ENCODE data around the gene LENG9. TPM values are rescaled to one million over a fixed set of nuclear protein-coding genes. Genes with fewer than 3 reads are reported as not detected.

Gene LENG9
- total and polyA plus RNA-seq, 2 of the 13 experiments (the other 11 are each of a cell fraction or from before 2014, with no cell fraction given): 0.75 to 2.9 TPM

DNA sequence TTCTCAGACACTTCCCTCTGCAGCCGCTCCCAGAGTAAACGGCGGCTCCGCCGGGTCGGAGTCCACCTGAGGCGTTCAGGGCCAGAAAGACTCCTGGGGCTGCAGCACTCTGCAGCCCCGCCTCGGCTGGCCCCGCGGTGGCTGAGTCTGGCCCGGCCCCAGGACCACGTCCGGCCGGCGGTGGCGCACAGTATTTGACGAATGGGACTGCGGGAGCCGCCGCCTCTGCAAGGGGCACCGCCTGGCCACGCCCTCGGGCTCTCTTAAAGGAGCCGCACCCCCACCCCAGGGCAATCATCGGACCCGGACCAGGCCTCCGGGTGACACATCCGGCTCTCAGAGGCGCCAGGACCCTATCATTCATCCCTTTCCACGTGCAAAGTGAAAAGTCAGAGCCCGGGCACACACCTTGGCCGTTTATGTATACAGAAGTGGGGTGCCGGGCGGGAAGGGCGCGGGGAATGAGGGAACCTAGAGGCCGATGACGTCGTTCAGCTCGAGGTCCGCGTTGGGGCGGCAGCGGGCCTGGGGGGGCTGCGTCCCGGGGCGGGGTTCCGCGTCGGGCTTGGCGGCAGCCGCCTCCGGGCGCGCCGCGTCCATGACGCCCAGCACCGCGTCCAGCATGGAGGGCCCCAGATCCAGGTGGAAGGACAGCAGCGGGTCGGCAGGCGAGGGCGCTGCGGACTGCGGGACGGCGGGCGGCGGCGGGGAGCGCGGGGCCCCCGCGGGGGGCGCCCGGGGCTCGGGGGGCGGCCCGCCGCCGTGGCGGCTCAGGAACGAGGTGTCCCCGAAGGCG is 1.2 kb upstream of the LENG9 start (continued):
- TF ChIP-seq, protein P1, sequence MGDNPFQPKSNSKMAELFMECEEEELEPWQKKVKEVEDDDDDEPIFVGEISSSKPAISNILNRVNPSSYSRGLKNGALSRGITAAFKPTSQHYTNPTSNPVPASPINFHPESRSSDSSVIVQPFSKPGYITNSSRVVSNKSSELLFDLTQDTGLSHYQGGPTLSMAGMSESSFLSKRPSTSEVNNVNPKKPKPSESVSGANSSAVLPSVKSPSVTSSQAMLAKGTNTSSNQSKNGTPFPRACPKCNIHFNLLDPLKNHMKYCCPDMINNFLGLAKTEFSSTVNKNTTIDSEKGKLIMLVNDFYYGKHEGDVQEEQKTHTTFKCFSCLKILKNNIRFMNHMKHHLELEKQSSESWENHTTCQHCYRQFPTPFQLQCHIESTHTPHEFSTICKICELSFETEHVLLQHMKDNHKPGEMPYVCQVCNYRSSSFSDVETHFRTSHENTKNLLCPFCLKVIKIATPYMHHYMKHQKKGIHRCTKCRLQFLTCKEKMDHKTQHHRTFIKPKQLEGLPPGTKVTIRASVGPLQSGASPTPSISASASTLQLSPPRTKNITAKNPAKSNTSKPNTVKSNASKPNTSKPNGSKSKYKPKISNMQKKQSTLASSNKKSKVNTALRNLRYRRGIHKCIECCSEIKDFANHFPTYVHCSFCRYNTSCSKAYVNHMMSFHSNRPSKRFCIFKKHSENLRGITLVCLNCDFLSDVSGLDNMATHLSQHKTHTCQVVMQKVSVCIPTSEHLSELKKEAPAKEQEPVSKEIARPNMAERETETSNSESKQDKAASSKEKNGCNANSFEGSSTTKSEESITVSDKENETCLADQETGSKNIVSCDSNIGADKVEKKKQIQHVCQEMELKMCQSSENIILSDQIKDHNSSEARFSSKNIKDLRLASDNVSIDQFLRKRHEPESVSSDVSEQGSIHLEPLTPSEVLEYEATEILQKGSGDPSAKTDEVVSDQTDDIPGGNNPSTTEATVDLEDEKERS (CRISPR knock-in tag; IDR thresholded peaks at IDR 0.05): peak; percentile 41; the same call in 1 of the 2 replicates
- peak in 1 of 2 experiments; percentile 51; a peak in 1 of 4 replicates for TF ChIP-seq KLF16 (CRISPR knock-in tag; IDR thresholded peaks at IDR 0.05)
- TF ChIP-seq NR2C2 (CRISPR knock-in tag; IDR thresholded peaks at IDR 0.05; ENCODE audit: borderline replicate concordance): peak; percentile 49
- TF ChIP-seq ATRX (CRISPR knock-in tag; IDR thresholded peaks at IDR 0.05; ENCODE audit: borderline replicate concordance): no peak
- TF ChIP-seq, protein P2, sequence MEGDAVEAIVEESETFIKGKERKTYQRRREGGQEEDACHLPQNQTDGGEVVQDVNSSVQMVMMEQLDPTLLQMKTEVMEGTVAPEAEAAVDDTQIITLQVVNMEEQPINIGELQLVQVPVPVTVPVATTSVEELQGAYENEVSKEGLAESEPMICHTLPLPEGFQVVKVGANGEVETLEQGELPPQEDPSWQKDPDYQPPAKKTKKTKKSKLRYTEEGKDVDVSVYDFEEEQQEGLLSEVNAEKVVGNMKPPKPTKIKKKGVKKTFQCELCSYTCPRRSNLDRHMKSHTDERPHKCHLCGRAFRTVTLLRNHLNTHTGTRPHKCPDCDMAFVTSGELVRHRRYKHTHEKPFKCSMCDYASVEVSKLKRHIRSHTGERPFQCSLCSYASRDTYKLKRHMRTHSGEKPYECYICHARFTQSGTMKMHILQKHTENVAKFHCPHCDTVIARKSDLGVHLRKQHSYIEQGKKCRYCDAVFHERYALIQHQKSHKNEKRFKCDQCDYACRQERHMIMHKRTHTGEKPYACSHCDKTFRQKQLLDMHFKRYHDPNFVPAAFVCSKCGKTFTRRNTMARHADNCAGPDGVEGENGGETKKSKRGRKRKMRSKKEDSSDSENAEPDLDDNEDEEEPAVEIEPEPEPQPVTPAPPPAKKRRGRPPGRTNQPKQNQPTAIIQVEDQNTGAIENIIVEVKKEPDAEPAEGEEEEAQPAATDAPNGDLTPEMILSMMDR (CRISPR knock-in tag; IDR thresholded peaks at IDR 0.05): peak; percentile 41; the same call in 1 of the 2 replicates
- no peak for TF ChIP-seq ZNF335 (CRISPR knock-in tag; IDR thresholded peaks at IDR 0.05)
- no peak for TF ChIP-seq SIX1 (CRISPR knock-in tag; IDR thresholded peaks at IDR 0.05; ENCODE audit: borderline replicate concordance)
- TF ChIP-seq ZFP62 (CRISPR knock-in tag; IDR thresholded peaks at IDR 0.05): no peak
- TF ChIP-seq ZNF614 (CRISPR knock-in tag; IDR thresholded peaks at IDR 0.05; ENCODE audit: borderline replicate concordance): peak; percentile 52; the same call in 1 of the 2 replicates
- 0 out of 2 replicates have a peak, but pooled peaks have one; percentile 75 for TF ChIP-seq ZNF839 (CRISPR knock-in tag; IDR thresholded peaks at IDR 0.05; ENCODE audit: borderline replicate concordance)
- TF ChIP-seq CERS6 (CRISPR knock-in tag; IDR thresholded peaks at IDR 0.05): no peak
- no peak for TF ChIP-seq ZNF160 (CRISPR knock-in tag; IDR thresholded peaks at IDR 0.05)
- no peak for TF ChIP-seq SSRP1 (CRISPR knock-in tag; IDR thresholded peaks at IDR 0.05)
- no peak; the same call in 1 of the 2 replicates for TF ChIP-seq ZNF430 (CRISPR knock-in tag; IDR thresholded peaks at IDR 0.05)
- TF ChIP-seq, protein P3, sequence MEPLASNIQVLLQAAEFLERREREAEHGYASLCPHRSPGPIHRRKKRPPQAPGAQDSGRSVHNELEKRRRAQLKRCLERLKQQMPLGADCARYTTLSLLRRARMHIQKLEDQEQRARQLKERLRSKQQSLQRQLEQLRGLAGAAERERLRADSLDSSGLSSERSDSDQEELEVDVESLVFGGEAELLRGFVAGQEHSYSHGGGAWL (CRISPR knock-in tag; IDR thresholded peaks at IDR 0.05): no peak; the same call in 1 of the 2 replicates
- no peak for TF ChIP-seq TCF12 (IDR thresholded peaks at IDR 0.05)
- no peak for TF ChIP-seq TCF12 (CRISPR knock-in tag; IDR thresholded peaks at IDR 0.05)
- no peak for TF ChIP-seq CAMTA2 (CRISPR knock-in tag; IDR thresholded peaks at IDR 0.05; ENCODE audit: borderline replicate concordance)
- no peak for TF ChIP-seq MTF2 (CRISPR knock-in tag; IDR thresholded peaks at IDR 0.05; ENCODE audit: borderline replicate concordance)
- TF ChIP-seq ZNF205 (CRISPR knock-in tag; IDR thresholded peaks at IDR 0.05): no peak
- no peak for TF ChIP-seq ZNF44 (CRISPR knock-in tag; IDR thresholded peaks at IDR 0.05)
- no peak for TF ChIP-seq ZNF883 (CRISPR knock-in tag; IDR thresholded peaks at IDR 0.05; ENCODE audit: not compliant biosample characterization)
- TF ChIP-seq TEAD3 (CRISPR knock-in tag; optimal IDR thresholded peaks at IDR 0.05; ENCODE audit: borderline replicate concordance): no peak
- TF ChIP-seq ZSCAN31 (CRISPR knock-in tag; IDR thresholded peaks at IDR 0.05; ENCODE audit: low read depth): no peak
- no peak for TF ChIP-seq KDM3A (CRISPR knock-in tag; IDR thresholded peaks at IDR 0.05; ENCODE audit: low read depth)

All from HepG2 (cell line).